Measurements from ENCODE around the gene PPY. TPM values are rescaled to one million over a fixed set of nuclear protein-coding genes. Genes with fewer than 3 reads are reported as not detected.

Gene PPY
- total and polyA plus RNA-seq, 11 donors, result not detected

GRCh38 chr17:43935926-43936261, 6.4 kb downstream of the PPY start:
- Histone ChIP-seq H3K36me3 (no peaks in the 10 kb centered on the region), H3K27ac (no peak overlapping the region), H3K4me1 (peaks cover 0 to 8% (median 3%) of the 10 kb centered on the region in 12 donors), H3K9me3 (no peaks in the 10 kb centered on the region), H3K27me3 (peaks cover 0 to 22% (median 9%) of the 10 kb centered on the region in 9 donors), H3K4me3 (no peak overlapping the region)
- ATAC-seq, result no peak
- intact Hi-C loops (cut with DNase I), result no loop called here
- TF ChIP-seq POLR2A (IDR thresholded peaks at IDR 0.05), result no peak
- no peak for TF ChIP-seq CTCF (IDR thresholded peaks at IDR 0.05)
- peak in 1 of 5 donors; percentile 28 for DNase-seq
- 80 to 88% (median 82%) methylated on average over 6 of the region's 6 CpGs for WGBS, 4 donors

- H3K36me3 ChIP-seq, result no peaks in the 10 kb centered on the region
- WGBS, 4 donors, result 84 to 94% (median 85%) methylated on average over 5 of the region's 5 CpGs
- no peak overlapping the region for H3K27ac ChIP-seq
- no peak for TF ChIP-seq POLR2A (IDR thresholded peaks at IDR 0.05)
- TF ChIP-seq CTCF (IDR thresholded peaks at IDR 0.05), result no peak
- H3K4me1 ChIP-seq, result peaks cover 0 to 8% (median 3%) of the 10 kb centered on the region in 12 donors
- DNase-seq (peak in 1 of 5 donors; percentile 17), ATAC-seq (no peak)
- peaks cover 0 to 22% (median 9%) of the 10 kb centered on the region in 9 donors for H3K27me3 ChIP-seq
- no peaks in the 10 kb centered on the region for H3K9me3 ChIP-seq
- intact Hi-C loops (cut with DNase I), result no loop called here
- no peak overlapping the region for H3K4me3 ChIP-seq
Measured at GRCh38 chr17:43935204-43935925, 6.9 kb downstream of the PPY start.

GRCh38 chr17:43932923-43933322, 9.4 kb downstream of the PPY start:
- H3K4me1 ChIP-seq, result peaks cover 0 to 6% (median under 1%) of the 10 kb centered on the region in 12 donors
- H3K27me3 ChIP-seq, result peaks cover 0 to 10% (median 3%) of the 10 kb centered on the region in 9 donors
- no peak overlapping the region for H3K27ac ChIP-seq
- no peaks in the 10 kb centered on the region for H3K36me3 ChIP-seq
- no peak for ATAC-seq
- DNase-seq, result peak in 1 of 5 donors; percentile 16
- TF ChIP-seq POLR2A (IDR thresholded peaks at IDR 0.05), result no peak
- TF ChIP-seq CTCF (IDR thresholded peaks at IDR 0.05), result no peak
- WGBS, 4 donors, result 93 to 96% (median 95%) methylated on average over 4 of the region's 4 CpGs
- intact Hi-C loops (cut with DNase I), result no loop called here
- H3K4me3 ChIP-seq, result no peak overlapping the region
- H3K9me3 ChIP-seq, result no peaks in the 10 kb centered on the region

GRCh38 chr17:43932357-43932756, 9.9 kb downstream of the PPY start:
- ATAC-seq, result peak in 1 of 4 donors; percentile 28
- Histone ChIP-seq H3K4me1 (peaks cover 0 to 7% (median 1%) of the 10 kb centered on the region in 12 donors), H3K27me3 (peaks cover 0 to 8% (median 0%) of the 10 kb centered on the region in 9 donors), H3K9me3 (no peaks in the 10 kb centered on the region), H3K4me3 (no peak overlapping the region), H3K27ac (no peak overlapping the region), H3K36me3 (no peaks in the 10 kb centered on the region)
- peak in 1 of 5 donors; percentile 45 for DNase-seq
- intact Hi-C loops (cut with DNase I), result no loop called here
- 86 to 94% (median 90%) methylated on average over 7 to 10 of the region's 10 CpGs for WGBS, 4 donors
- no peak for TF ChIP-seq POLR2A (IDR thresholded peaks at IDR 0.05)
- TF ChIP-seq CTCF (IDR thresholded peaks at IDR 0.05), result no peak

Data from heart left ventricle (tissue), 16 donors.